ENCODE results near the gene TM6SF1.
"Not testable (repeated sequence)": the region's sequence is repeated elsewhere in the genome, so short reads cannot be mapped to it uniquely, and the experiment has no call there.

The TM6SF1 gene

DNA sequence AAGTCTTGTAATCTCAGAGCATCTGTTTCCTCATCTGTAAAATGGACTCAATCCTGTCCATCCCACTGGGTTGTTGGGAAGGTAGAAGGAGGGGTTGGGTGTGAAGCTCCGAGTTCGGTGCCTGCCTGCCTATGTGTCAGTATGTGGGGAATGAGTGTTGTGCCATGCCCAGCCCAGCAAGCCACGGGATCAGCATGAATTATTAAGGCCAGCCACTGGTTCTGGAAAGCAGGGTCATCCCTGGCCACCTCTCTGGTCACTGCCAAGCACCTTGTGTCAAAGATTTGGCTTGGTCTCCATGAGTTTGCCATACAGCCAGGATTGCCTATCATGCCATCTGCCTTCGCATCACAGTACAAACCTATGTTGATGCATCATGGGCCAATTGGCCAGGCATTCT, 11.5 kb downstream of the TM6SF1 start:
- DNase-seq, result no peak

DNA sequence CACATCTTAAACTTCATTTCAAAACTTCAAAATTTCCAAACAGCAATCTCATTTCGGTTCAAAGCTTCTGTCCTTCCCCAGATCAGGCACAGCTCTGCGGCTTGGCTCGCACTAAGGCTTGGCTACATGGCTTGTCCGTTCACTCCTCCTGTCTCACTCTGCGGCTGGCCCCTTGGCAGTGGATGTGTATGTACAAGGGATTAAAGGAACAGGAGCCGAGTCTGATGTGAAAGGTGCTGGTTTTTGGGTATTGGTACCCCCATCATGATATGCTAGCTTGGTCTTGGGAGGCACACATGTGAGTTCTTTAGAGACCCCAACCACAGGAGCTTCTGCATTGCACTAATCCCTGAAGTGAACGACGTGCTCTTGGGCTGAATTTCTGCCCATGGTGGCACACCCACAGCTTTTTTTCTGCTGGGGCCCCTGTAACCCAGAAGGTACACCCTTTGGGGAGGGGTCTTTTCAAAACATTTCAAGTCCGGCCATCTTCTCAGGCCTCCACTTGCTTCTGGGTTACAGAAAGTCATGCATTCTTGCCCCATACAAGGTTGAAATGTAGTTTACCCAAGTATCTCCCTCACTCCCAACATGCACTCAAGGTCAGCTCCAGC, 12.6 kb downstream of the TM6SF1 start:
- no peak for DNase-seq

DNA sequence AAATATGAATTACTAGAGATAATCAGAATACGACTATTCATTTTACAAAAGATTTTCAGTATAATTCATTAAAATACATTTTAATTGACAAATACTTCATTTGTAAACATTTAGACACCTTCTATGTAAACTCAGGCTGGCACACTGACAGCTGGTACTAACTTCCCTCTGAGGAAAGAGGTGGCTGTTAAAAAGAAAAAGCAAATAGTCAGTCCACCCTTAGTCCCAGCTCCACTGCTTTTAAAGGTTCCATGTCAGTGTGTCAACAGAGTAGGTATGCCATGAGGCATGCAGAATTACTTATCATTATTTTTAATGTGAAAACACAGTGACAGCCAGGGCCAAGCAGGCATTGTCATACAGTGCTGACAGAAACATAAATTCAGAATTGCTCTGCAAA, 16.1 kb downstream of the TM6SF1 start:
- no peak for DNase-seq

DNA sequence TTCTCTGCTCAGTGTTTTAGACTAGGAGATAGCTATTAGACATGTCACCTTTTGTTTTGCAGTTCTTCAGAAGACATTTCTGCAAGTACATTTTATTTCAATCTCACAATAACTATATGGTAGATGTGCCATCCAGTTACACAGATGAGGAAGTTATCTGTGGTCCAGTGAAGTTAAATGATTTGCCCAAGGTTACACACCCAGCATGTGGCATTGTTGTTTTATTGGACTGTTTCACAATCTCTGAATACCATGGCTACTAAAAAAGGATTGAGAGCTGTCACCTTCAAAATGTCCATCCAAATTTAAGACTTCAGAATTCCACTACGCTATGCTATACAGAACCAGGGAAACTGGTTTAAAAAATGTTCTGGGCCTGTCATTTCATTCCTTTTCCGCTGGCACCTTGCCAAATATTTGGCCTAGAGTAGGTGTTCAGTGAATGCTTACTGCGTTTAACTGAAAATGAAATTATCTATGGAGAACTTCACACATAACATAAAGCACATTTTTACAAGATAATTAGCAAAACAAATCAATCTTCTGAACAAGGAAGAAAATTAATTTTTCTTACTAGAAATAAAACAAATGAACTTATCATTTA, 20.2 kb downstream of the TM6SF1 start:
- no peak for DNase-seq

DNA sequence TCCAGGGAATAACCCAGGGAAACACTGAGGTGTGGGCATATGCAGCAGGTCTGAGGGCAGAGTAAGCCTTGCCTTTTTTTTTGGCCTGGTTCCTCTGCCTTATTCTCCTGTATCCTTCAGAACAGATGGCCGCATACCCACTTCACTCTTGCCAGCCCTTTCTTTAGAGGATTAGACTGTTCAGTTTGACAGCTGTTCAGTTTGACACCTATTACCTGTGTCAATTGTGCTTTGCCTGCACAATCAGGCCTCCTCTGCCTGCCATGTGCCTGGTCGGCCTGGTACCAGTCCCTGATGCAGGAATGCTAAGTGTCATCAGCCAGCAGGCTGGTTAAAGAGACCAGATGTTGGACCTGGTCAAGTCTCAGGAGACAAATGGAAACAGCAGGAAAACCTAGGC, 22.3 kb downstream of the TM6SF1 start:
- DNase-seq, result no peak

DNA sequence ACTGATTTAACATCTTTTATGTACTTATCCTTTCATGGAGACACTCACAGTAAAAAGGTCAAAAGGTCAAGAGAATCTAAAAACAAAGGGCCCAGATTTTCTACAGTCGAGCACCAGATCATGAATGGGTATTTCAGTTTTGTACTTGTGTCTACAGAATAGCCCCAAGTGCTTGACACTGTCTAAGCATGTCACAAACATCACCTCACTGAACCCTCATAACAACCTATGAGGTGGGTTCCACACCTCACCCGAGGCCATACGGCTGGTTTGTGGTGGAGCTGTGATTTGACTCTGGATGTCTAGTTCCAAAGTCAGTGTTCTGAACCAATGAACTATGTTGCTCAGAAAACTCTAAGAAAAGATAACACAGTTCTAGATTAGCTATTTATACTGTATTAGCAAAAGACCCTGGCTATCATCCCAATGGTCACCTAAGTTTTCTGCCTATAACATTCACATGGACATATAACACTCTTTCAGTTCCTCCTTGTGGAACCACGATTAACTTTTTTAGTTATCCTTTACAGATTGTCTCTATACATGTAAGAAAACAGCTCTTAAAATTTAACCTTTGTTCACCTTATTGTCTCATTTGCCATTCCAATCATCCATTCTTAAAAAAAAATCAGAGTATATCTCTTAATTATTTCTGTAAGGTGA, 25.5 kb downstream of the TM6SF1 start:
- no peak for DNase-seq

DNA sequence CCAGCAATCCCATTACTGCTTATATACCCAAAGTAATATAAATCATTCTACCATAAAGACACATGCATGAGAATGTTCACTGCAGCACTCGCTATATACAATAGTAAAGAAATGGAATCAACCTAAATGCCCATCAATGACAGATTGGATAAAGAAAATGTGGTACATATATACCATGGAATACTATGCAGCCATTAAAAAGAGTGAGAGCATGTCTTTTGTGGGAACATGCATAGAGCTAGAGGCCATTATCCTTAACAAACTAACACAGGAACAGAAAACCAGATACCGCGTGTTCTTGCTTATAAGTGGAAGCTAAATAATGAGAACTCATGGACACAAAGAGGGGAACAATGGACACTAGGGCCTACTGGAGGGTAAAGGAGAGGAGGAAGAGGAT, 34.7 kb downstream of the TM6SF1 start:
- DNase-seq, result not testable (repeated sequence)

DNA sequence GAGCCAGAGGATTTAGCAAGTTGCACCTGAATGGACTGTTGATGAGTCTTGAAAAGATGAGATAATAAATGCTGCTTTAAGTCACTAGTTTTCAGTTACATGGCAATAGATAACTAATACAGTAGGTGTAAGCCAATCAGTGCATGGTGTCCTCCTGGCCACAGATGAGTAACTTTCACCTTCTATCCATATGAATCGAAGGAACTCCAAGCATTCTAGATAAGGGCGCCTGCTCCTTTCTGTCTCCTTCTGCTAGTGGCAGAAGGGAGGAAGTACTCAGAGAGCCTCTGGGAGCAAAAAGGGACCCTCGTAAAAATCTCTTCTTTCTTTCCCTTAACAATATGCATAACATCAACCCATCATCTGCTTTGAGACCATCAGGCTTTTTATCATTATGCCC, 37.3 kb downstream of the TM6SF1 start:
- DNase-seq, result no peak

DNA sequence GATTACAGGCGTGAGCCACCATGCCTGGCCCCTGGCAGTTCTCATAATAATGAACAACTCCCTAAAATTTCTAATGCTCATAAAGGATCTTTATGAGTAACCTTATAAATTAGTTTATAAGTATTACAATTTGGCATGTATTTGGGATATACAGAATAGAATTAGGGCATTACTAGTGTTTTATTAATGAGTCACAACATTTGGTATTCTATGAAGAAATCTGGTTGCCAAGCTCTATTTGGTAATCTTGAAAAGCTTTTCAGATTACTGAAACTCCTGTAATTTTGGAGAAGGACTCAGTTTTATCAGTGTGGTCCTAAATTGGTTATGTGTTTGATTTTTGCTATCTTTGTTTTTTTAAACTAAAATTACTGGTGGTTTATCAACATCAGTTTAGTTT, 45.8 kb downstream of the TM6SF1 start:
- DNase-seq, result no peak

DNA sequence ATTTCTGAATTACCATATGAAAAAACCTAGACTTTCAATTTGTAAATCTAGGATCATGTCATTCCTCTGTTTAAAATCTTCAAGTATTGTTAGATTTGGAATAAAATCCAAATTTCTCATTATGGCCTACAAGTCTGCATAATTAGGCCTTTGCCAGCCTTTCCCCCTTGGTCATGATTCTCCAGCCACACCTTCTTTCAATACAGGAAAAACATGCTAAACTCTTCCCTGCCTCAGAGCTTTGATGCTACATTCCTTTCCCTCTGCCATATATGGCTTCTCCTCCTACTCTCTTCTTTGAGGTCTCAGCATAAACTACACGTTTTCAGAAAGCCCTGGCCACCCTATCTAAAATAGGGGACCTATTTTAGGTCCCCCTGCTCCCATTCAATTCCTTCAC, 48.5 kb downstream of the TM6SF1 start:
- no peak for DNase-seq

DNA sequence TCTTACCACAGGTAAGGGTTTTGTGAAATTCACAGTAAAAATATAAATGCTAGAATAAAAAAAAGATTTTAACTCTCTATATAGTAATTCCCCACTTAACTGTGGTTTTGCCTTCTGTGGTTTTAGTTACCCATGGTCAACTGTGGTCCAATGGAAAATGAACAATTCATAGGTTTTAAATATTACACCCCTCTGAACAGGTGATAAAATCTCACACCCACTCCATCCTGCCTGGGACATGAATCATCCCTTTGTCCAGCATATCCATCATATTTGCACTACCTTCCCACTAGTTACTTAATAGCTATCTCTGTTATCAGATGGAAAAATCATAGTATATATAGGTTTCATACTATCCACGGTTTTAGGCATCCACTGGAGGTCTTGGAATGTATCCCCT, 50.9 kb downstream of the TM6SF1 start:
- DNase-seq, result no peak

DNA sequence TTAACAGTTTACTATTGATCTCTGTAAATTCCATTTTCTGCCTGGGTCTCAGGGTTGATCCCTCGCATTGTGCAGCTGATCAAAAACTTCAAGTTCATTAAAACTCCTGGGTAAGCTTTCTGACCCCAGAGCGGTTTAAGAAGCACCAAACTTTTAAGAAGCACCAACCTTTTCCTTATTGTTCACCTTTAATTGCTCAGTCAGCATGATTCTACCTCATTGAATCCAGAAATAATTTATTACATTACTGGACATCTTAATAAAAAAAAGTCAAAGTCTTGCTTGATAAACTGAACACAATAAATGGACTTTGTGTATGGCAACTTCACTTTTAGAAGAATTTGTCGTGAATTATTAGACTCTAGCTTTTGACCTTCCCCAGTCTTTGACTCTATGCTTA, 53.3 kb downstream of the TM6SF1 start:
- DNase-seq, result no peak

DNA sequence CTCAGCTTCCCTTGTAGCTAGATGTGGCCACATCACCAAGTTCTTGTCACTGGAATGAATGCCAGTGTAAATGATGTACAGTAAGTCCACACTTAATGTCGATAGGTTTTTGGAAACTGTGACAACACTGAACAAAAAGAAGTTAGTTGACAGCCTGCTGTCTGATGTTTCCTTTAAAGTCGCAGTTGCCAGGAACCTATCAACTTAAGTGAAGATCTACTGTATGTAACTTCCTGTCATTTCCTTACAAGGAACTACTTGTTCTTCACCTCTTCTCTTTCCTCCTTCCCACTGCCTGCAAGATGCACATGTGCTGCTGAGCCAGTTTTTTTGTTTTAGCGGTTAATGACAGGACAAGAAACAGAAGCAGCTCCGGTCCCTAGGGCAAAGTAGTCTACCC, 55.6 kb downstream of the TM6SF1 start:
- no peak for DNase-seq

DNA sequence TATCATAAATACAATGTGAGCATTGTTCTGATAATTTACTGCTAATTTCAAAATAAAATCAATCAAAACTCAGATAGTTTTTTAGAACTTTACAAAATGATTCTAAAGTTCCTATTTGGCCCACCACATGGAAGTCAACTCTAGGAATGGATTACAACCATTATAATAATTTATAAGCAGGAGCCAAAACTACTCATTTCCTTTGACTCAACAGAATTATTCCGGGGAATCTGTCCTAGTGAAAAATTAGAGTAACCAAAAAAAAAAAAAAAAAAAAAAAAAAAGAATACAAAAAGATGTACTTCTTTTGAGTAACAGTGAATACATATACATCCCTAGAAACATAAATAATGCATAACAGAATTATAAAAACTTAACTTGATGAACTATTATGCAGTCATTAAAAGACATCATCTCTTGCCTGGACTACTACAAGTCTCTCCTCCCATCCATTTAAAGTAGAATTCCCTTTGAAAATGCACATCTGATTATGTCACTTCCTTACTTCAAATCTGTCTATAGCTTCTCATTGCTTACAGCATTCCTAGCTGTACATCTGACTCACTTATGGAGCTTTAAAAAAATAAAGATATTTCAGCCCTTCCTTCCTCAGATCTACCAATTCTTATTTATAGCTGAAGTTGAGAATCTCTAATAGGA, 56.8 kb downstream of the TM6SF1 start:
- DNase-seq, result no peak

DNA sequence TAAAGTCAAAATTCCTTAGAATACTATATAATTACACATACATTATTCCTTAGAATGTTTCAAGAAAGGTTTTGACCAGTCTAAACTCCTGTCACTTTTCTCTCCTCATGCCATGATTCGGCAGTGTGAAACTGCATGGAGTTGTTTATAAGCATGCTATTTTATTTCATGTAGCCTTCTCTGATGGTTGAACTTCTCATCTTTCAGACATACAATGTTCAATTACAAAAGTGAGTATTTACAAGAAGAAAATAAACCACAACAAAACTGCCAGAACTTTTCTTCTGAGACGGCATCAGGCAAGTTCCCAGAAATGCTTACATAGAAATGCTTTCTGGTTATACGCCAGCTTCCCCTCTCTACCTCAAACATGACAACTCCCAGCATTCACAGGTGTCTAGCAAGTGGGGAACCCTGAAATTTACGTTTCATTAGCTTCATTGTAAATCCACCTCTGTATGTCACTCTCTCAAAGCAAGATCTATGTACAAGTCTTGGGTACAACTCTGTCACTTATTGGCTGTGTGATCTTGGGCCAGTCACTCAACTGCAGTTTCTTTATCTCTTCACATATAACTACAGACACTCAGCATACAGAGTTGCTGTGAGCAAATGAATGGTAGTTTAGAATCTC, 57.4 kb downstream of the TM6SF1 start:
- DNase-seq, result no peak

DNA sequence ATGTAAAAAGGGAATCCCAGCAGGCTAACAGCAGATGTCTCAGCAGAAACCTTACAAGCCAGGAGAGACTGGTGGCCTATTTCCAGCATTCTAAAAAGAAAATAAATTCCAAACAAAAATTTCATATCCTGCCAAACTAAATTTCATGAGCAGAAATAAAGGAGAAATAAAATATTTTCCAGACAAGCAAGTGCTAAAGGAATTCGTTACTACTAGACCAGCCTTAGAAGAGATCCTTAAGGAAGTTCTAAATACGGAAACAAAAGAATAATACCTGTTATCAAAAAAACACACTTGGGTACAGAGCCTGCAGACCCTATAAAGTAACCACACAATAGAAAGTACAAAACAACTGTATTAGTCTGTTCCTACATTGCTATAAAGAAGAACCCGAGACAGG, 58.8 kb downstream of the TM6SF1 start:
- DNase-seq, result no peak

DNA sequence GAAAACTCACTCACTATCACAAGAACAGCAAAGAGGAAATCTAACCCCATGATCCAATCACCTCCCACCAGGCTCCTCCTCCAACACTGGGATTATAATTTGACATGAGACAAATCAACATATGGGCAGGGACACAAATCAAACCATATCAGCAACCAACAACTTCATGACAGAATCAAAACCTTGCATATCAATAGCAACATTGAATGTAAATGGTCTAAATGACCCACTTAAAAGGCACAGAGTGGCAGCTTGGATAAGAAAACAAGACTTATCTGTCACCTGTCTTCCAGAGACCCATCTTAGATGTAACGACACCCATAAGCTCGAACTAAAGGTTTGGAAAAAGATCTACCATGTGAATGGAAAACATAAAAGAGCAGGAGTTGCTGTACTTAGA, 59.4 kb downstream of the TM6SF1 start:
- no peak for DNase-seq

DNA sequence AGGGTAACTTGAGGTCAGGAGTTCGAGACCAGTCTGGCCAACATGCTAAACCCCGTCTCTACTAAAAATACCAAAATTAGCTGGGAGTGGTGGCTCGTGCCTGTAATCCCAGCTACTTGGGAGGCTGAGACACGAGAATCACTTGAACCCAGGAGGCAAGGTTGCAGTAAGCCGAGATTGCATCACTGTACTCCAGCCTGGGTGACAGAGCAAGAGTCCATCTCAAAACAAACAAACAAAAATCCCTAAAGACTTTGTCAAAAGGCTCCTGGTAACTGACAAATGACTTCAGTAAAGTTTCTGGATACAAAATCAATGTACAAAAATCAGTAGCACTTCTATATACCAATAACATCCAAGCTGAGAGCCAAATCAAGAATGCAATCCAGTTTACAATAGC, 62.1 kb downstream of the TM6SF1 start:
- DNase-seq, result not testable (repeated sequence)

DNA sequence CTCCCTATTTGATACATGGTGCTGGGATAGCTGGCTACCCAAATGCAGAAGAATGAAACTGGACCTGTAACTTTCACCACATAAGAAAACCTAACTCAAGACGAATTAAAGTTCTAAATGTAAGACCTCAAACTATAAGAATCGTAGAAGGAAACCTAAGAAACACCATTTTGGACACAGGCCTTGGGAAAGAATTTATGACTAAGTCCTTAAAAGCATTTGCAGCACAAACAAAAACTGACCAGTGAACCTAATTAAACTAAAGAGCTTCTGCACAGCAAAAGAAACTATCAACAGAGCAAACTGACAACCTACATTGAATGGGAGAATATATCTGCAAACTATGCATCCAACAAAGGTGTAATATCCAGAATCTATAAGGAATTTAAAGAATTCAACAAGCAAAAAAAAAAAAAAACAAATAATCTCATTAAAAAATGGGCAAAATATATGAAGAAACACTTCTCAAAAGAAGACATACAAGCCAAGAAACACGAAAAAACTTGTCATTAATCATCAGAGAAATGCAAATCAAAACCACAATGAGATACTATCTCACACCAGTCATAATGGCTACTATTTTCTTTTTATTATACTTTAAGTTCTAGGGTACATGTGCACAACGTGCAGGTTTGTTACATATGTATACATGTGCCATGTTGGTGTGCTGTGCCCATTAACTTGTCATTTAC, 63.2 kb downstream of the TM6SF1 start:
- no peak for DNase-seq

DNA sequence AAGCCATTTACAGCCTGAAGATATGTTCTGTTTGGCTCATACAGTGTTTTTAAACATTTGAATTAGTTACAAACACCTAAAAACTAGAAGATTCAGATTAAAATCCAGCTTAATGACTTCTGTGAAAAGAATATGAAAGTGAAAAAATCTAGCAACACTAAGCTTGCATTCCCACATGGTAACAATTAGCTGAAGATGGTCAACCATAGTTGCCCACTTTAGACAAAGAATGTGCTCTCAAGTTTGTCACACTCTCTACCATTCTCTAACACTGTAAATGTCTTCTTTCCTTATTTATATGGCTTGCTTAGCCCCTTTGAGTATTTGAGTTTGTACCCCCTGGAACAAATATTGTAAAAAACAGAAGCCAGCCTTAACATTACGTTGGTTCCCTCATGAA, 67.4 kb downstream of the TM6SF1 start:
- DNase-seq, result no peak

DNA sequence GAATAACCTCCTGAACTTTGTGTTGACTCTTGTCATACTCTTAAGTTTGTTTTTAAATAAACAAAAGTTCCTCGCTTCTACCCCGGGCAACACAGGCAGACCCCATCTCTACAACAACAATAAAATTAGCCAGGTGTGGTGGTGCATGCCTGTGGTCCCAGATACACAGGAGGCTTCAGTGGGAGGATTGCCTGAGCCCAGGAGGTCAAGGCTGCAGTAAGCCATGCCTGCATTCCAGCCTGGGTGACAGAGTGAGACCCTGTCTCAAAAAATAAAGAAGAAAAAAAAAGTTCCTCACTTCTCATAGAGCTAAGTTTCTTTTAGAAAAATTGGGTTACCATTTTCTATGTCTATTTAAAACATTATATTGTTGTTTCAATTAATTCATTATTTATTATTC, 70.9 kb downstream of the TM6SF1 start:
- no peak for DNase-seq

DNA sequence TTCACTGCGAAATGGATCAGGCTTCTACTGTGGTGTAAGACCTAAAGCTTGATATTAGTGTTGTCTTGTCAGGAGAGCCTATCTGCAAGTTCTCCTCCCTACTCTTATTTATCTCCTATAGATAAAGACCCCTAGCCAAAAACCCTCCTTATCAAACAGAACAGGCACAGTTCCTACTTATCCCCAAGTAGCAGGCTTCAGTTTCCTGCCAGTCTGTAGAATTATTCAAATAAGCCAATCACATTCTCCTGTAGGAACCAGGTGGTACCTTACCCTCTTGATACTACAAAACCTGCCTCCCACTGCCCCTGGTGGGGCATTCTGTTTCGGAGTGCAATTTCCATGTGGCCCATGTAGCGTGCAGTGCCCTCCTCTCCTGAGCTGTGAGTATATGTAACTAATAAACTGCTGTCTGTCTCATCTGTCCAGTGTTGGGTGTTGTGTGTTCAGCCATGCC, 71.5 kb downstream of the TM6SF1 start:
- DNase-seq, result no peak

DNA sequence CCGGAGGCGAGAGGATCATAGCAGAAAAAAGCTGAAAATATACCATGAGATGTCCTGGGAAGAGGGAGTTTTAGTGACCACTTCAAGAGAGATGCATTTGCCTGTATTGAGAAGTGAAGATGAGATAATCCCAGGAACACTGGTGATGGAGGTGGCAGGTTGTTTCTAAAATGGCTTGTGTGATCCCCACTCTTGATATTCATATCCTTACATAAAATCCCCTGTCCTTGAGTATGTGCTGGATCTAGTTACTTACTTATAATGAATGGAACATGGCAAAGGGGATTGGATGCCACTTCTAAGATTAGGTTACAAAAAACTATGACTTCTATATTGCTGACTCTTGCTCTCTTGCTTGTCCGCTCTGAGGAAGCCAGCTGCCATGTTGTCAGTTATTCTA, 78.1 kb downstream of the TM6SF1 start:
- no peak for DNase-seq
